ENCODE results near the gene PCGF3. TPM values are rescaled to one million over a fixed set of nuclear protein-coding genes. Genes with fewer than 3 reads are reported as not detected.

PCGF3 gene
- total RNA-seq, 4 donors from 2014 or later: 40.0 to 57.6 (median 46.9) TPM

DNA sequence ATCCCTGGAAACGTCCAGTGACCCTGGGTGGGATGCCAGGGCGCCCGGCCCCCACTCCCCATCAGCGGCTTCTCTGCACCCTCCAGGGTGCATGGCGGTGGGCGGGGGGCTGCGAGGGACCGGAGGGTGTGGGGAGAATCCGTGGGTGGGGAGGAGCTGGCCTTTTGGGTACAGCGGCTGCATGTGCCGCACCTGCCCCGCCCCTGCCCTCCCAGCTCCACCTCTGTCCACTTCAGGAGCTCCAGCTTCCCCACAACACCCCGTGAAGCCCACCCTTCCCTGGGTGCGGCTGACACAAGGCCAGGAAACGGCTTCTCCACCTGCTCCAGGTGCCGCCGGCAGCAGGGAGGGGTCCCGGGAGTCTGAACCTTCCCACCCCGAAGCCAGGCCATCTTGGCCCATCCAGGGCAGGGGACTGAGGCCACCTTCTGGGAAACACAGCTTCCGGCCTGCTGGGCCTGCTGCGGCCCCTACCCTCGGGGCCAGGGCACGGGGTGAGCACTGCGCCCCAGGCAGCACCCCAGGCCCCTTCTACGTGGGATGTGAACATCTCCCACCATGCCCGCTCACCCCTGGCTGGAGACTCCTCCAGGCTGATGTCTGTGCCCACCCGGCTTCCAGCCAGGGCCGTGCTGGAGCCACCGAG is 85.7 kb downstream of the PCGF3 start:
- Histone ChIP-seq H3K27ac (no peak overlapping the region), H3K36me3 (no peaks in the 10 kb centered on the region), H3K27me3 (peaks cover 14 to 96% (median 31%) of the 10 kb centered on the region in 4 donors), H3K9me3 (no peaks in the 10 kb centered on the region), H3K4me3 (no peak overlapping the region), H3K4me1 (peaks cover 22 to 79% (median 34%) of the 10 kb centered on the region in 3 donors)
- TF ChIP-seq, protein P1, sequence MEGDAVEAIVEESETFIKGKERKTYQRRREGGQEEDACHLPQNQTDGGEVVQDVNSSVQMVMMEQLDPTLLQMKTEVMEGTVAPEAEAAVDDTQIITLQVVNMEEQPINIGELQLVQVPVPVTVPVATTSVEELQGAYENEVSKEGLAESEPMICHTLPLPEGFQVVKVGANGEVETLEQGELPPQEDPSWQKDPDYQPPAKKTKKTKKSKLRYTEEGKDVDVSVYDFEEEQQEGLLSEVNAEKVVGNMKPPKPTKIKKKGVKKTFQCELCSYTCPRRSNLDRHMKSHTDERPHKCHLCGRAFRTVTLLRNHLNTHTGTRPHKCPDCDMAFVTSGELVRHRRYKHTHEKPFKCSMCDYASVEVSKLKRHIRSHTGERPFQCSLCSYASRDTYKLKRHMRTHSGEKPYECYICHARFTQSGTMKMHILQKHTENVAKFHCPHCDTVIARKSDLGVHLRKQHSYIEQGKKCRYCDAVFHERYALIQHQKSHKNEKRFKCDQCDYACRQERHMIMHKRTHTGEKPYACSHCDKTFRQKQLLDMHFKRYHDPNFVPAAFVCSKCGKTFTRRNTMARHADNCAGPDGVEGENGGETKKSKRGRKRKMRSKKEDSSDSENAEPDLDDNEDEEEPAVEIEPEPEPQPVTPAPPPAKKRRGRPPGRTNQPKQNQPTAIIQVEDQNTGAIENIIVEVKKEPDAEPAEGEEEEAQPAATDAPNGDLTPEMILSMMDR (IDR thresholded peaks at IDR 0.05): no peak
- no peak for TF ChIP-seq POLR2A (IDR thresholded peaks at IDR 0.05)
- intact Hi-C loops (cut with DNase I): no loop called here
- no peak for DNase-seq
- WGBS, 2 donors: 90% methylated on average over 2 of the region's 29 CpGs; no CpG with 5 or more reads in 1 of the 2 donors

DNA sequence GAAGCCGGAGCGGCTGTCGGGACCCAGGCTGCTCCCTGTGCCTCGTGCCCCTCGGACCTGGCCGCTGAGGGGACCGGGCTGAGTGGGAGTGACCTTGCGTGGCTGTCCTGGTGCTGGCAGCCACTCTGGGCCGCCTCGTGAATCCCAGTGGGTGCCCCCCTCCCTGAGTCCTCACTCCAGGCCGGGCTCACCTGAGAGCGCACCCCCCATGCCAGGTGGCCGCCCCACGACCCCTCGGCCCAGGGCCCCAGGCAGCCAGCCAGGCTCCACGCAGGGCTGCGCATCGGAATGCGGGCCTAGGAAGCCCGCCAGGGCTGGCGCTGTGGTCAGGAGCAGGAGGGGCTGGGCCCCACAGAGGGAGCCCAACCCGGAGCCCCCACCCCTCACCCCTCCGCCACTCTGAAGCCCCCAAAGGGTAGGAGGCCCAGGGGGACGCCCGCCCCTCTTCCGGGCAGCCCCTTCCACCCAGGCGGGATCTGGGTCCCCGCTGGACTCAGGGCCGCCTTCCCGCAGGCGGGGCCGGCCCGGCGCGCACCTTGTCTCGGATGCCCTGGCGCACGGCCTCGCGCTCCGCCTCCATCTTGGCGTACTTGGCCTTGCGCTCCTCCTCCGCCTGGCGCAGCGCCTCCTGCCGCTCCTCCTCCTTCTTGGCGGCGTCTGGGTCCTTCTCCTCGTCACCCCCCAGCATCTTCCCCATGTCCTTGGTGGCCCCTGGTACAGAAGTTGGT is 86.4 kb downstream of the PCGF3 start:
- peak overlapping the region in 3 of 4 donors; percentile 12 to 60 (median 39) for H3K4me3 ChIP-seq
- intact Hi-C loops (cut with DNase I): no loop called here
- H3K9me3 ChIP-seq: no peaks in the 10 kb centered on the region
- 4 to 50% methylated on average over 5 to 7 of the region's 50 CpGs for WGBS, 2 donors
- no peak overlapping the region for H3K27ac ChIP-seq
- no peak for DNase-seq
- peaks cover 15 to 72% (median 30%) of the 10 kb centered on the region in 3 donors for H3K4me1 ChIP-seq
- no peaks in the 10 kb centered on the region for H3K36me3 ChIP-seq
- H3K27me3 ChIP-seq: peaks cover 14 to 96% (median 29%) of the 10 kb centered on the region in 4 donors
- TF ChIP-seq, protein P1 (IDR thresholded peaks at IDR 0.05): peak in 1 of 6 experiments; percentile 7
- TF ChIP-seq POLR2A (IDR thresholded peaks at IDR 0.05): no peak

DNA sequence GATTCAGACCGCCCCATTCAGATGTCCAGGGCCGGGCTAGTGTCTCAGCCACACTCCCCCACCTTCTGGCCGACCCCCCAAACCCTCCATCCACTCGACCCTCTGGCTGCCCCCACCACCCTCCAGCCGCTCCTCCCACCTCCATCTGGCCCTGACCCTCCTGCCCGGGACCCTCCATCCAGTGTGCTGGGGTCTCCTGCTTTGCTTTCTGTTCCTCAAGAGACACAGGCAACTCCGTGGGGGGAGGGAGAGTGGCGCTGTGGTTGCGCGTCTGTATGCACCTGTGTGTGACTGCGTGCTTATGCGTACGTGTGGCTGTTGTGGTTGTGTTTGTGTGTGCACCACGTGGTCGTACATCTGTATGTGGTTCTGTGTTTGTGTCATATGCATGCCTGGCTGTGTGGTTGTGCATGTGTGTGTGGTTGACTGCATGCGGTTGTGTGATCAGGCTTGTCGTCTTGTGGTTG is 87.0 kb downstream of the PCGF3 start:
- H3K36me3 ChIP-seq: no peaks in the 10 kb centered on the region
- no peak for DNase-seq
- TF ChIP-seq, protein P1 (IDR thresholded peaks at IDR 0.05): no peak
- TF ChIP-seq POLR2A (IDR thresholded peaks at IDR 0.05): no peak
- peaks cover 14 to 94% (median 29%) of the 10 kb centered on the region in 4 donors for H3K27me3 ChIP-seq
- no peak overlapping the region for H3K27ac ChIP-seq
- H3K4me1 ChIP-seq: peaks cover 12 to 68% (median 30%) of the 10 kb centered on the region in 3 donors
- intact Hi-C loops (cut with DNase I): no loop called here
- 29 to 33% methylated on average over 6 of the region's 17 CpGs for WGBS, 2 donors
- no peaks in the 10 kb centered on the region for H3K9me3 ChIP-seq
- H3K4me3 ChIP-seq: peak overlapping the region in 3 of 4 donors; percentile 12 to 60 (median 39)

DNA sequence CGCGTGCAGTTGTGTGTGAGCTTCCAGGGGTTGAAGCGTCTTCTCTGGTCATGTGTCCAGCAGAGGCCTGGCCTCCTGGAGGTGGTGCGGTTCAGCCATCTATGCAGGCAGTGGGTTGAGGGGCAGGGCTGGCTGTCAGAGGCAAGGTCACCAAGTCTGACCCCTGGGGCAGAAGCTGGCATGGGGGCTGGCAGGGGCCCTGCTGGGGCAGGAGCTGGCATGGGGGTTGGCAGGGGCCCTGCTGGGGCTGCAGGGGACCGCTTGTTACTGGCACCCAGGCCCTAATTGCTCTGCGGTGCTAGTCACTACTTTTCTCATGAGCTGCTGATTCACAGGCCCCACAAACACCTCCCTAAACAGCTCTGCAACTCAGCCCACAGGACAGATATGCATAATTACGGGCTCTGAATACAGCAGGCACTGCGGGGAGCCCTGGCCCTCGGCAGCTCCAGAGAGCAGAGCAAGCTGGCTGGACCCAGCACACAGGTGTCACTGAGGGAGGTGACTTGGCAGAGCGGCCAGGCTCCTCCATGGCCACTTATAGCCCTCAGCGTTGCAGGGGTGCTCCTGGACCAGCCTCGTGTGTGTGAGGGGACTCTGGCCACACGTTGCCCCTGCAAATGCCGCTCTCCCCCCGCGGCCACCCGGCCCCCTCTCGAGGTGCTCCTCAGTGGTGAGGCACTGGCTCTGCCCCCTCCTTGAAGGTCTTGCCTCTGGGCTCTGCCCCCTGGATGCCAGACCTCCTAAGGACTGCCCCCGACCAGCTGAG is 87.6 kb downstream of the PCGF3 start:
- H3K4me1 ChIP-seq: peaks cover 12 to 62% (median 30%) of the 10 kb centered on the region in 3 donors
- H3K27me3 ChIP-seq: peaks cover 14 to 88% (median 29%) of the 10 kb centered on the region in 4 donors
- intact Hi-C loops (cut with DNase I): no loop called here
- H3K4me3 ChIP-seq: no peak overlapping the region
- DNase-seq: no peak
- no peak overlapping the region for H3K27ac ChIP-seq
- no peak for TF ChIP-seq POLR2A (IDR thresholded peaks at IDR 0.05)
- TF ChIP-seq, protein P1 (IDR thresholded peaks at IDR 0.05): no peak
- WGBS, 2 donors: 82% methylated on average over 3 to 8 of the region's 19 CpGs
- H3K36me3 ChIP-seq: no peaks in the 10 kb centered on the region
- H3K9me3 ChIP-seq: no peaks in the 10 kb centered on the region
